Epidermal melanocyte (primary cell): ENCODE data around the gene CYP4F3.
"Not testable (repeated sequence)": the region's sequence is repeated elsewhere in the genome, so short reads cannot be mapped to it uniquely, and the experiment has no call there.

Source experiments
- DNase-seq: peaks from one replicate; pipeline ENCODE4 v3.0.0; 2011; ENCODE audit warnings: low spot score; ENCODE audit not compliant: insufficient read length

CYP4F3 gene

DNA sequence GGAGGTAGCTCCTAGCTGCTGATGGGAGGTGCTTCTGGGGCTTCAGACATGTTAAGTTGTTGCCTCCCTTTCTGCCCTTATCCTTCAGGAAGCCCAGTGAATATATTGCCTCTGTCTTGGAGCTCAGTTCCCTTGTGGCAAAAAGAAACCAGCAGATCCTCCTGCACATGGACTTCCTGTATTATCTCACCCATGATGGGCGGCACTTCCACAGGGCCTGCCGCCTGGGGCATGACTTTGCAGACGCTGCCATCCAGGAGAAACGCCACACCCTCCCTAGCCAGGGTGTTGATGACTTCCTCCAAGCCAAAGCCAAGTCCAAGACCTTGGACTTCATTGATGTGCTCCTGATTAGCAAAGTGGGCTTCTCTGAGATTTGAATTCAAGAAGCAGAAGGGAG lies 26.2 kb downstream of the CYP4F3 start:
- DNase-seq: no peak

DNA sequence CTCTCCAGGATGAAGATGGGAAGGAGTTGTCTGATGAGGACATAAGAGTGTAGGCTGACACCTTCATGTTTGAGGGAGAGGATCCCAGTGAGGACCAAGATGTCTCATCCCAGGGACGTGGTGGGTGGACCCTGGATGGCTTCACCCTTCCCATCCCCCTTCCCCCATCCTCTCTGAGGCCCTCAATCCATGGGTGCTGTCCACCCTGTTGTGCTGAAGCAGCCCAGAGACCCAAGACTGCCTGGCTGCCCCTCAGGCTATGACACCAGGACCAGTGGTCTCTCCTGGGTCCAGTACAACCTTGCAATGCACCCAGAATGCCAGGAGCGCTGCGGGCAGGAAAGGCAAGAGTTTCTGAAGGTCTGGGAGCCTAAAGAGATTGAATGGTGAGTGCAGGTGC lies 28.7 kb downstream of the CYP4F3 start:
- no peak for DNase-seq

DNA sequence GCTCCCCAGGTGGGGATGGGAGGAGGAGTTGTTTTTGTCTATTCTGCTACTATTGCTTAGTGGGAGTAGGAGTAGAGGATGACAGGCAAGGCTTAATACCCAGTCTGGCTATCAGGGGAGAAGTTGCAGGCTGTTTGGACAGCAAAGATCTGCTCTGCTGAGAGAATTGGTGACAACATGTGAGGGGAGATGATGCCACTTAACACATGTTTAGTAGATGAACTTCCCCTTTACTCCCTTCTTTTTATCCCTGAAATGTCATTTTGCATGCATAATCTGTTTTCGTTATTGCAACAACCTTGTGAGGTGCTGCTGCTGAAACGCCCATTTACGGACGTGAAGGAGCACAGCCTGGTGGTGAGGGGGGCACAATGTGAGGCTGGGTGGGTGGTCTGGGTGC lies 29.2 kb downstream of the CYP4F3 start:
- no peak for DNase-seq

DNA sequence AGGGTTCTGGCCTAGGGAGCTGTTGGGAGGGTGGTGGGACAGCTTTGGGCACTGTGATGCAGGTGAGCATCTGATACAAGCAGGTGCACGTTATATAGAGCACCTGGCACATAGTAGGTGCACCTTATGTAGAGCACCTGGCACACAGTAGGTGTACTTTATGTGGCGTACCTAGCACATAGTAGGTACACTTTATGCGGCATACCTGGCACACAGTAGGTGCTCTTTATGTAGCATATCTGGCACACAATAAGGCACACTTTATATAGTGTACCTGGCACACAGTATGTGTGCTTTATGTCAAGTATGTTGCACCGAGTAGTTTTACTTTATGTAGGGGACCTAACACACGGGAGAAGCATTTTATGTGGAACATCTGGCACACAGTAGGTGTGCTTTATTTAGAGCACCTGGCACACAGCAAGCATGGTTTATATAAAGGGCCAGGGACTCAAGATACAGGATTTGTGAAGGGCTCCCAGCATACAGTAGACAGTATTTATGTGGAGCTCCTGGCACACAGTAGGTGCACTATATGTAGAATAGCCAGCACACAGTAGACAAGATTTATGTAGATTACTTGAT lies 30.6 kb downstream of the CYP4F3 start:
- DNase-seq: no peak

DNA sequence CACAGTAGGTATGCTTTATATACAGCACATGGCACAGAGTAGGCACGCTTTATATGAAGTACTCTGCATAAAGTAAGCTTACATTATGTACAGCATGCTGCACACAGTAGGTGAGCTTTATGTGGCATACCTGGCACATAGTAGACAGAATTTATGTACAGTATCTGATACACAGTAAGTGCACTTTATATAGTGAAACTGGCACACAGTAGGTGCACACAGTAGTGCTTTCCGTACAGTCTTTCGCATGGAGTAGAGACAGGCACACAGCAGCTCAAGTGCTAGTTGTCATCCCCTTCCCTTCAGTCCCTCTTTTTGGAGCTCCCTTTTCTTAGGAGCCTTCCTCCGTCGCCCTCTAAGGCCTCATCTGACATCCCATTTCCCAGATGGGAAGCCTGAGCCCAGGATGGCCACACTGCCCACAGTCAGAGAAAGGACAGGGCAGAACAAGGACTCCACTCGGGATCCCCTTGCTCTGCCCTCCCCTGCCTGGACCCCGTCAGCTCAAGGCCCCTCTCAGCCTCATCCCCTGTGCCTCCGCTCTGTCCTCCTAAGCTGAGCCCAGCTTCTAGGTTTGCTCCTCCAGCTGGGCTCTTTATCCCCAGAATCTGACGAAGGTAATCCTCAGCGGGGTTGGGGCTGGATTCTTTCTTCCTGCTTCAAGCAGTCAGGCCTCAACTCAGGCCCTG lies 31.3 kb downstream of the CYP4F3 start:
- DNase-seq: no peak

DNA sequence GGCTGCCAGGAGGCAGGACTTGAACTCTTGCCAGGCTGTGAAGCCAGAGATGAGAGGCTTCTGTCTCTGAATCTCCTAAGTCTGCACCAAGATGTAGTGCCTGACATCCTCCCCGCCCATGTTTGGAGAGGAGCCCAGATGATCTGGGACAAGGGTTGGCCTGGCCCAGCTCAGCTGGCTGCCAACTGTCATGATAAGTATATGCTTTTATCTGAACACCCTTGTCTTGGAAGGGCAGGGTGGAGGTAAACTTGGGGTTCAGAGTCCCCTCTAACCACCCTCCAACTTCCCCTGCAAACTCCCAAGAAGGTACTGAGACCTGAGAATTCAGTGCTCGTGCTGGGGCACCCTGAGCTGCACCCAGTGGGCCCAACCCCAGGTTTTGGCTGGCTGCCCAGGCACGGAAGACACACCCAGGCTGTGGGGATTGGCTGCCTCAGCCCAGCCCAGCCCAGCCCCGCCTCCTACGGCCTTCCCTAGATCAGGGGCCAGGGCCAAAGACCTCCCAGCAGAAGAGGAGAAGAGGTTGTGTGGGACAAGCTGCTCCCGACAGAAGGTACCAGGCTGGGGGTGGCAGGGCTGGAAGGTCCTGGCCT lies 32.0 kb downstream of the CYP4F3 start, which contains the start of gene CYP4F12:
Gene CYP4F12 (plus strand): TSS at position 508 of the 596 bp plus-strand sequence. CDS start 443 bp downstream, outside the sequence.
- DNase-seq: no peak

DNA sequence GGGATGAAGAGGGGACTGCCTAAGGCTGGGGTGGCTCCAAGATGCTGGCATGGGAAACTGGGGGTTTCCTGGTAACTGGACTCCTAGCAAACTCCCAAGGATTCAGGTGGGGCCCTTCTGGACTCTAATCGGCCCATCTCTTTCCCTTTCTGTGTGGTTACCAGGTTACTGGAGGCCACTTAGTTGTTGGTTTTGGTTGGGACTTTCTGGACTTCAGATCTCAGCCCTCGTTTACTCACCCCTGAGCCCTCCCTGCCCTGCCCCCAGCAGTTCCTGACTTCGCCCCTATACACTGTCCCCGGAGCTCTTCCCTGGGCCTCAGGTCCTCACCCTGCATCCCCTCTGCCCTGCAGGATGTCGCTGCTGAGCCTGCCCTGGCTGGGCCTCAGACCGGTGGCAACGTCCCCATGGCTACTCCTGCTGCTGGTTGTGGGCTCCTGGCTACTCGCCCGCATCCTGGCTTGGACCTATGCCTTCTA lies 32.5 kb downstream of the CYP4F3 start:
- DNase-seq: no peak

DNA sequence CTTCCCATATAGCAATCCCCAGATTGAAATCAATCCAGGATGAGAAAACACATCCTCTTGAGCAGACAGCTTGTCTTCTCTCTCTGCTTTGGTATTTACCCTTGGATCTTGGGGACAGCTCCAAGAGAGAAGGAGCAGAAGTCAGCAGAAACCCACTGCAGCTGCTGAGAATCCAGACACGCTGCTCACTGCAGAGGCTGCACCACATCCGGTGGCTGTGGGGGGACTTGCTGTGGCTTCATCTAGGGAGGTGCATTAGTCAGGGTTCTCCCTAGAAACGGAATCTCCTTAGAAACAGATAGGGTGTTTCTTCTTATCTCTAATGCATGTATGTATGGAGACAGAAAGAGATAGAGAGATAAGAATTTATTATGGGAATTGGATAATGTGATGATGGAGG lies 34.9 kb downstream of the CYP4F3 start:
- DNase-seq: no peak

DNA sequence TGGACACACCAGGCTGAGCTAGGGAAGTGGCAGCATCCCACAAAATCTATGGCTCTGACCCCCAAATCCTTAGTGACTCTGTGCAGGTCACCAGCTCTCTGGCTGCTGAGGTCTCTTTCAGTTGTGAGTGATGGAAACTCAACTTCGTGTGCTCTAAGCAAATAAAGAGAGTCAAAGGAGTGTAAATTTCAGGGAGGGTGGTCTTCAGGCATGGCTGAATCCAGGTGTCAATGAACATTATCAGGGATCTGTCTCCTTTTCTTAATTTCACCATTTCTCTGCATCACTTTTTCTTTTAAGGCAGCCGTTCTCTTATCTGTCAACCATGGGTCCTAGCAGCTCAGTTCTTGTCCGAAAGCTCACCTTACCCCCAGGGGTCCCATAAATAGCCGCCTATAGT lies 38.4 kb downstream of the CYP4F3 start:
- DNase-seq: no peak

DNA sequence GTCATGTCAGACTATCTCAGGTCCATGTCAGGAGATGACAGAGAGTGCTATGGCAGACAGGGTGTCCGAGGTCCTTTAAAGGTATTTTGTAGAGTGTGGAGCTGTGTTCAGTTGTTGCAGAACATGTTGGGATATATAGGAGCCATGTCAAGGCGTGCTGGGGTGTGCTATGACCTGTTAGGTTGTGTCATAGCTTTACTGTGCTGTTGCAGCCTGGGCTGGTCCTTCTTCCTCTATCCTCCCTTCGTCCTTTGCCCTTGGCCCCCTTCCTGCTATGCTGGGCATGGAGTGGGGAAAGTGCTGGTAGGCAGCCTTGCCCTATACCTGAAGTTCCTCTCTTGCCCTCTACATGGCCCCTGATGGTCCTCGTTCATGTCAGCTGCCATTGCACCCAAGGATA lies 39.2 kb downstream of the CYP4F3 start:
- not testable (repeated sequence) for DNase-seq

DNA sequence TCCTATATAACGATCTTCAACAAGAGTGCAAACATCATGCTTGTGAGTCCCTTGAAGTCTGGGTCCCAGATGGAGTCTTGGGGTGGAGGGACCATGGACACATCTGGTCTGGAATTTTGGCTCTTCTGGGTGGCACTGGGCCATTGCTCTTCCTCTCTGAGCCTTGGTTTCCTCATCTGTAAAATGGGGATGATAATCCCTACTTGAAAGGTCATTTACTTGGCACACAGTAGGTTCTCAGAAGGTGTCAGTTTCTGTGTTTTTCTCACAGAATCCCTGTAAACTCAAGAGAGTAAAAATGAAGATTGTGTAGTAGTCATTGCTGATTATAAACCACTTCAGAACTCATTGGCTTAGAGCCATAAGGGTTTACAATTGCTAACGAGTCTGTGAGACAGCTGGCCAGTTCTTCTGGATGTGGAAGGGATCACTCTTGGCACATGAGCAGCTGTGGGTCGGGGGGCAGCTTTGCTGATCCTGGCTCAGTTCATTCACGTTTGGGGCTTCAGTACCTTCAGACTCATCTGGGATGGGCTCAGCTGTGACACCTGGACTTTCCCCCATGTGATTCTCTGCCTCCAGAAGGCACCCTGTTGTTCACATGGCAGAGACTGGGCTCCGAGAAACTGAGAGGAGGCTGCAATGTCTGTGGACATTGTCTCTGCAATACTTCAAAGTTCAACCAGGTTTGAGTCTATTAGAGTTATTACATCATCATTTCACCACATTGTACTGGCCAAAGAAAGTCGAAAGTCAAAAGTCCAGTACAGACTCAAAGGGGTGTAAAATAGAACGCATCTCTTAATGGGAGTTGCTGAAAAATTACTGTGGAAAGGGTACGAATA lies 40.0 kb downstream of the CYP4F3 start:
- DNase-seq: no peak

DNA sequence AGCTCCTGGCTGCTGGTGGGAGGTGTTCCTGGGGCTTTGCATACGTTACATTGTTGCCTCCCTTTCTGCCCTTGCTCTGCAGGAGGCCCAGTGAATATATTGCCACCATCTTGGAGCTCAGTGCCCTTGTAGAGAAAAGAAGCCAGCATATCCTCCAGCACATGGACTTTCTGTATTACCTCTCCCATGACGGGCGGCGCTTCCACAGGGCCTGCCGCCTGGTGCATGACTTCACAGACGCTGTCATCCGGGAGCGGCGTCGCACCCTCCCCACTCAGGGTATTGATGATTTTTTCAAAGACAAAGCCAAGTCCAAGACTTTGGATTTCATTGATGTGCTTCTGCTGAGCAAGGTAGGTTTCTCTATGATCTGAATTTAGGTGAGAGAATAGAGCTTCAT lies 42.7 kb downstream of the CYP4F3 start:
- DNase-seq: no peak

DNA sequence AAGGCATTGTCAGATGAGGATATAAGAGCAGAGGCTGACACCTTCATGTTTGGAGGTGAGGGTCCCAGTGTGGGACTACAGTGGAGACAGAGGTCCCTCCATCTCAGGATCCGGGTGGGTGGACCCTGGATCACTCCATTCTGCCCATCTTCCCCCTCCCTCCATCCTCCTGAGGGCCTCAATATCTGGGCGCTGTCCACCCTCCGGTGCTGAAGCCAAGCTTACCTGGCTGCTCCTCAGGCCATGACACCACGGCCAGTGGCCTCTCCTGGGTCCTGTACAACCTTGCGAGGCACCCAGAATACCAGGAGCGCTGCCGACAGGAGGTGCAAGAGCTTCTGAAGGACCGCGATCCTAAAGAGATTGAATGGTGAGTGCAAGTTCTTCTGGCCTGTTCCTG lies 44.1 kb downstream of the CYP4F3 start:
- no peak for DNase-seq

DNA sequence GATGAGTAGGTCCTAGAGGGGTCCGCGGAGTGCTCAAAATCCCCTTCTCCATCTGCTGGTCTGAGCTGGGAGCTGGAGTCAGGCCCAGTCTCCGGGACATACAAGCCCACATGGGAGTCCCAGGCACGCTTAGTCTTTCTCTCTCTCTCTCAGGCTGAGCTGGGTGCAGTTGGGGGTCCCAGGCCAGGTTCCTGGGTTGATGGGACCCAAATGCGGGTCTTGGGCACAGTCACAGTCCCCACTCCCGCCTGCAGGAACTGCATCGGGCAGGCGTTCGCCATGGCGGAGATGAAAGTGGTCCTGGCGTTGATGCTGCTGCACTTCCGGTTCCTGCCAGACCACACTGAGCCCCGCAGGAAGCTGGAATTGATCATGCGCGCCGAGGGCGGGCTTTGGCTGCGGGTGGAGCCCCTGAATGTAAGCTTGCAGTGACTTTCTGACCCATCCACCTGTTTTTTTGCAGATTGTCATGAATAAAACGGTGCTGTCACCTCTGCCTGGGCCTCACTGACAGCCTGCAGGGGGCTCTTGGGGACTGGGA lies 56.0 kb downstream of the CYP4F3 start:
- no peak for DNase-seq

DNA sequence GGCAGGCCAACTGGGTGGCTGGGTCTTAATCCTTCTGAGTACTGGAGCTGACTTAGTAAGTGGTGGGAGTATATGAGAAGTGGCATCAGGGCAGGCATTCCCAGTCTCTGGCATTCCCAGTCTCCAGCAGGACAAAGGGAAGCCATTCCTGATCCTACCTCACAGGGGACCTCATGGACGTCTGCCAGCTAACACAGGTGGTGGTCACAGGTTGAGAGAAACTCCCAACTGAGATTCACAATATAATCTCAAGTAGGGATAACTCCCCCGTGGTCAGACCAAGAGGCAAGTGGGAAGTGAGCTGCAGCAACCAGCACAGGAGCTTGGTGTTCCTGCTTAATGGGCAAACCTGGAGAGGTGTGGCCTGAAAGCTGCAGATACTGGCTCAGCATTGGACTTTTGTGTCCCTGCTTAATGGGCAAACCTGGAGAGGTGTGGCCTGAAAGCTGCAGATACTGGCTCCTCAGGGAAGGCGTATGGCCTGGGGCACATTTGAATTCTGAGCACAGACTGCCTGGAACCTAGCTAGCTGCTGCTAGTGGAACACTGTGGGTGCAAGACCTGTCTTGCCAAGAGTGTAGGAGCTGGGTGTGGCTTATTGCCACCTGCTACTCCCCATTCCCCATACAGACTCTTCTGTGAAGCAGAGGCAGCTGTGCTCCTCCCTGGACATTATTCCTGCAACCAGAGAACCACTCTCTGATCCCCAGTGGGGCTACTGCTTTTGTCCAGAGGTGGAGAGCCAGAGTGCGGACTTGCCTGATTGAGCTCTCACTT lies 61.2 kb downstream of the CYP4F3 start:
- no peak for DNase-seq

DNA sequence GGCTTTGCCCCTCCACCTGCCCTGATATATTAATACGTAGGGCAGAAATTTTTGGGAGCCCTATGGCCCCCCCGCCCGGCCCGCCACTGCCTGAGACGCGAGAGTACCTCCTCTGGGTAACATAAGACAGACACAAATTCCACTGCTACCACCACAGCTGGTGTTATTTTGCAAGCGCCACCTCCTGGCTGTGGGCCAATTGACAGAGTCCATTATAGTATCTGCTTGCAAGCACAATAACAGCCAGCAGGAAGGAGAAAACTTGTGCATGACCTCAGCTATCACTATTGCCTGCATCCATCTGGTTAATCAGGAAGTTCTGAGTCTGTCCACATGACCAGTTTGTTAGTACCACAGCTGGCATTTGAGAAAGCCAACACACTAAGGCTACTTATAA lies 61.8 kb downstream of the CYP4F3 start:
- DNase-seq: no peak
